ENCODE data around the gene KCTD17.

KCTD17 gene

DNA sequence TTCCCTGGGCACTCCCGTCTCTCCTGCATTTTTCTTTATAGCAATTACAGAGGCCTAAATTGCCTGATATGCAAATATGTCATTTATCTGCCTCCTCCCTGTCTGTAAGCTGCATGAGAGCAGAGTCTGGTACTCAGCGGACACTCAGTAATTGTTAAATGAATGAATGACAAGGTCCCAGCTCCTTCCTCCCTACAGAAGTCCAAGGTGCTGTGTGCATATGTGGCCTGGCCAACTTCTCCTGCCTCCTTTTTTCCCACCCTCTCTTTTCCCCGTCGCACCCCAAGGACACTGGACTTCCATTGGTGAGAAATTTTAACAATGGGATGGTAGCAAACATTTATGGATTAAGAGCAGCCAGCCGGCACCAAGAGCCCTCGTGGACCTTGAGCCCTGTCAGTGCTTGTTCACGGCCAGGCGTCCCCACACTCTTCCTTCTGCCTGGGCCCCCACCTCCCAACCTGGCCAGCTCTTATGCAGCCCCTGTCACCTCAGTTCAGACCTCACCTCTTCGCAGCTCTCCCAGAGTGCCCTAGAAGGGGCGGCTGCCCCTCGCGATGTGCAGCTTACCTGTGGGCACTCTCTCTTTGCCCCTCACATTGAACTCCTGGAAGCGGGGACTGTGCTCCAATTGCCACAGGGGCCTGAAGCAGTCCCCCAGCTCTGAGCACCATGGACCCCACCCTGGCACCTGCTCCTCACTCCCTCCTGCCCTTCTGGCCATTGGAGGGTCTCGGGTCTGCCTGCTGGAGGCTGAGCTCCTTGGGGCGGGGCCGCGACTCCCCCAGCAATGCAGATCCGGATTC lies 56.5 kb downstream of the KCTD17 start:
- DNase-seq: no peak

DNA sequence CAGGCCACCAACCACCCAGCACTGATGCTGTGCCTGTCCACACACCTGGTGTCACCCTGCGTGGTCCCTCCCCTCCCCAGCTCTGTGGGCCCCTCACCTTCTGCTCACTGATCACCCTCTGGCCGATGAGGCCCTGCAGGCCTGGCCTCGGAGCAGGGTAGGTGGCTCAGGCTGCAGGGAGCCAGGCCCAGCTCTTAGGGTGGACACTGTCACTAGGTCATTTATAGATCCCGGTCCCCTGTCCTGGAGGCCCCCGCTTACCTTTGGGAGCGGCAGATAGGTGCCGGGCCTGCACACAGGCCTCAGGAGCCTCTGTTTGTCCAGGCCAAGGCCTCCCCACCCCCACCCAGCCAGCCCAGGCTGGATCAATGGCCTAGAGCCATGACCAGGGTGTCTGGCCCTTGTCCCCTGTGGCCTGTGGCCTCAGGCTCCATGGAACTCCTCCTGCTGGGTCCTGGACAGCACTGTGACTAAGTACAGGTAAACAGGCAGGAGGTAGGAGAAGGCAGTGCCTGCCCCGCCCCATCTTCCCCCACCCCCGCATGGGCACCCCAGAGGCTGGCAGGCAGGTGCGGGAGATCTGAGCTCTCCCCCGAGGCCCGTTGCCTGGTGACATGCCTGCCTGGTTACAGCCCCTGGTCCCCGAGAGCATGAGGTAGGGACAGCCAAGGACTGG lies 57.8 kb downstream of the KCTD17 start, which contains the start of gene TMPRSS6:
Gene TMPRSS6, minus strand, starts transcription at position 472 of the 676 bp plus-strand sequence. CDS start 6,296 bp downstream, outside the sequence.
- no peak for DNase-seq

DNA sequence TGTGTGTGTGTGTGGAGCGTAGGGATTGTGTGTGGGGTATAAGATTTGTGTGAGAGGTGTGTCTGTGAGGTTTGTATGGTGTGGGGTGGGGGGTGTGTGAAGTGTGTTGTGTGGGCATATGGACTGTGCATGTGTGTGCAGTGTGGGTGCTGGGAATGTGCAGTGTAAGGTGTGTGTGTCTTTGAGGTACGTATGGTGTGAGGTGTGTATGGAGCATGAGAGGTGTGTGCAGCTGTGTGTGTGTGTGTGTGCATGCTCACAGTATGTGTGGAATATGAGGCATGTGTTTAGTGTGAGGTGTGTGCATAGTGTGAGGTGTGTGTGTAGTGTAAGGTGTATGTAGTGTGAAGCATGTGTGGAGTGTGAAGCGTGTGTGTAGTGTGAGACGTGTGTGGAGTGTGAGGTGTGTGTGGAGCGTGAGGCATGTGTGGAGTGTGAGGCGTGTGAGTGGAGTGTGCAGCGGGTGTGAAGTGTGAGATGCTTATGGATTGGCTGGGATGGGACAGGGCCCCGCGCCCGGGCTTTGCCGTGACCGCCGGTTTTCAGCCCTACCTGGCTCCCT lies 59.7 kb downstream of the KCTD17 start:
- DNase-seq: no peak

DNA sequence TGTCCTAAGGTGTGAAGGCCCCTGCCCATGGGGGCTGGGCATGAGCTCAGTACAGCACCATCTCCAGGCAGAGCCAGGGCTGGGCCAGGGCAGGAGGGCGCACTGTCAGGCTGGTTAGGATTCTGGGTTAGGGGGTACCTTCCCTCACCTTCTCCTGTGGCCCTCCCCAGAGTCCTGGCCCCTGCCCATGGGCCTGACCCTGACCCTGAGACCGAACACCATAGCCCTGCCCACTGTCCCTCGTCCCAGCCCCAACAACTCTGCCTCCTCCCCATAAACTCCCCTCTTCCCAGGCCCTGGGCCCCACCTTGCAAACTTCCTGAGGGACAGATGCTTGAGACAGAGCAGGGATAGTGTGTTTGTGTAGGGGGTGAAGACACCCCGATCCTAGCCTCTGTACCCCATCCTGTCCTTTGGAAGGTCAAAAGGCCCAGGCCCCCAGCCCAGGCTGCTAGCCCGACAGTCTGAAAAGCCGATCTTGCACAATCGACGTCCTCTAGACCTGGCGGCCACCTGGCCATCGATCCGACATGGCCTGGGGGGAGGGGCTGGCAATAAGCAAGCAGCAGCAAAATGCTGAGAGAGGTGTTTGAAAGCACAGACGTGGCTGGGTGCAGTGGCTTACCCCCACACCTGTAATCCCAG lies 60.7 kb downstream of the KCTD17 start:
- no peak for DNase-seq

Data from stimulated activated CD4-positive, alpha-beta T cell treated with anti-CD3 and anti-CD28 coated beads, Interleukin-4, amount 100 ng/mL, for 1 hour (primary cell).